SK-N-SH (cell line): Measurements from ENCODE around the gene LSM3. TPM values are rescaled to one million over a fixed set of nuclear protein-coding genes. Genes with fewer than 3 reads are reported as not detected.

ENCODE experiments used
- CTCF ChIA-PET: fragments of 300-600, 350-600 bp; formaldehyde crosslinking; extraction: SDS; loops from one replicate; lab custom pipeline; 2021; lab: Yijun Ruan, JAX
- POLR2A ChIA-PET: fragments of 350-600 bp; sonication (Branson Sonifier 250); formaldehyde crosslinking; extraction: SDS; loops from one replicate; lab custom pipeline; 2020; ENCODE audit warnings: antibody characterized with exemption, inconsistent platforms; lab: Yijun Ruan, JAX
- DNase-seq: peaks from one replicate; pipeline ENCODE4 v3.0.0; 2012
- H2AFZ ChIP-seq: fragments of 200-600 bp; sonication (generic); 2 replicates; pipeline ENCODE4 v1.8.1; 2016; ENCODE audit warnings: antibody characterized with exemption, mild to moderate bottlenecking, low read depth
- H3F3A ChIP-seq: fragments of 200-600 bp; sonication (generic); replicated peaks from 2 replicates; pipeline ENCODE3; 2016; ENCODE audit warnings: antibody characterized with exemption, mild to moderate bottlenecking; ENCODE audit not compliant: insufficient read depth
- H3K27ac ChIP-seq, 2 experiments: fragments of 200-500 bp in 1 of 2; fragments of 200-600 bp in 1 of 2; sonication (Bioruptor generic) in 1 of 2; sonication (generic), shearing (Covaris generic) in 1 of 2; 2 replicates each; pipeline versions ENCODE4 v1.5.1 to v1.6.1; 2014 to 2016; ENCODE audit warnings: low read depth in 2 of 2, inconsistent platforms in 1 of 2, low read length in 1 of 2, mild to moderate bottlenecking in 1 of 2, mixed read lengths in 1 of 2
- H3K27me3 ChIP-seq: fragments of 200-600 bp; sonication (generic), shearing (Covaris generic); 2 replicates; pipeline ENCODE4 v1.6.1; 2016; ENCODE audit warnings: mixed run types; ENCODE audit not compliant: insufficient read depth
- H3K36me3 ChIP-seq, 2 experiments: fragments of 200-500 bp in 1 of 2; fragments of 200-600 bp in 1 of 2; sonication (Bioruptor generic) in 1 of 2; sonication (generic) in 1 of 2; replicated peaks in 1 of 2; 2 replicates each; pipeline versions ENCODE3 to v1.5.1; 2014 to 2016; ENCODE audit warnings: low read length in 1 of 2, mild to moderate bottlenecking in 1 of 2; ENCODE audit not compliant: insufficient read depth in 2 of 2, control insufficient read depth in 1 of 2
- H3K4me1 ChIP-seq, 2 experiments: fragments of 200-500 bp in 1 of 2; fragments of 200-600 bp in 1 of 2; sonication (Bioruptor generic) in 1 of 2; sonication (generic), shearing (Covaris generic) in 1 of 2; 2 replicates each; pipeline versions ENCODE4 v1.5.1 to v1.6.1; 2014 to 2016; ENCODE audit warnings: low read depth in 1 of 2, low read length in 1 of 2, mixed run types in 1 of 2; ENCODE audit not compliant: insufficient read depth in 2 of 2, control insufficient read depth in 1 of 2
- H3K4me2 ChIP-seq: fragments of 200-600 bp; sonication (generic), shearing (Covaris generic); 2 replicates; pipeline ENCODE4 v1.6.1; 2017; ENCODE audit warnings: mixed run types
- H3K4me3 ChIP-seq, 2 experiments: fragments of 200-500 bp in 1 of 2; fragments of 200-600 bp in 1 of 2; sonication (Bioruptor generic) in 1 of 2; sonication (generic), shearing (Covaris generic) in 1 of 2; 2 replicates each; pipeline versions ENCODE4 v1.5.1 to v1.8.1; 2014 to 2016; ENCODE audit warnings: low read depth in 2 of 2, inconsistent platforms in 1 of 2, low read length in 1 of 2, mild to moderate bottlenecking in 1 of 2, mixed read lengths in 1 of 2, moderate library complexity in 1 of 2
- H3K79me2 ChIP-seq: fragments of 200-600 bp; sonication (generic); 2 replicates; pipeline ENCODE4 v1.8.1; 2017; ENCODE audit warnings: mild to moderate bottlenecking; ENCODE audit not compliant: insufficient read depth
- H3K9ac ChIP-seq: fragments of 200-600 bp; sonication (generic); 2 replicates; pipeline ENCODE4 v1.6.1; 2017; ENCODE audit warnings: mixed run types
- H3K9me2 ChIP-seq: fragments of 200-600 bp; sonication (generic); 2 replicates; pipeline ENCODE4 v1.6.1; 2017; ENCODE audit warnings: mixed run types
- H3K9me3 ChIP-seq: fragments of 200-600 bp; sonication (generic); 2 replicates; pipeline ENCODE4 v1.6.1; 2017; ENCODE audit warnings: mixed run types, mild to moderate bottlenecking, moderate library complexity
- H4K20me1 ChIP-seq: fragments of 200-600 bp; sonication (generic); 2 replicates; pipeline ENCODE4 v1.6.1; 2017; ENCODE audit warnings: mild to moderate bottlenecking, mixed run types; ENCODE audit not compliant: insufficient read depth
- EZH2phosphoT487 ChIP-seq: fragments of 200-600 bp; sonication (generic); IDR thresholded peaks from 2 replicates; pipeline ENCODE4 v1.6.1; 2017; ENCODE audit warnings: low read depth, mixed run types, mild to moderate bottlenecking, antibody characterized with exemption, moderate library complexity, borderline replicate concordance
- FOXM1 ChIP-seq: IDR thresholded peaks from 2 replicates; pipeline ENCODE4 v1.4.0; 2012; ENCODE audit warnings: low read depth, mild to moderate bottlenecking
- MEF2A ChIP-seq: IDR thresholded peaks from 2 replicates; pipeline ENCODE4 v1.4.0; 2012; ENCODE audit warnings: low read depth, borderline replicate concordance
- PBX3 ChIP-seq: IDR thresholded peaks from 2 replicates; pipeline ENCODE4; 2012
- REST ChIP-seq: IDR thresholded peaks from 2 replicates; pipeline ENCODE4 v1.6.1; 2012; ENCODE audit warnings: mild to moderate bottlenecking, low read depth, low read length, moderate library complexity
- SMC3 ChIP-seq: IDR thresholded peaks from 2 replicates; pipeline ENCODE4 v1.6.1; 2012; ENCODE audit warnings: low read depth, low read length, improper control_type of control experiment
- TCF12 ChIP-seq: IDR thresholded peaks from 2 replicates; pipeline ENCODE4 v1.4.0; 2012
- ZBTB33 ChIP-seq: IDR thresholded peaks from 2 replicates; pipeline ENCODE4 v1.4.0; 2012; ENCODE audit warnings: low read depth, borderline replicate concordance
- WGBS: methylation state at CpG from one replicate; pipeline ENCODE4 v1.1.6; 2017; ENCODE audit warnings: low lambda C conversion rate; 5-methylcytosine and 5-hydroxymethylcytosine counted together
- polyA plus RNA-seq, 3 experiments: library from polyadenylated mRNA; depleted of rRNA; stranded (reverse); fragments of >200 nt; gene quantifications; 2 replicates each; pipeline ENCODE4 v1.2.3, GENCODE V29; 2012

Gene LSM3
- polyA plus RNA-seq, 1 of the 3 experiments (the other 2 are of a cell fraction): 5.1 TPM

GRCh38 chr3:14138878-14139655 lies 39.5 kb upstream of the LSM3 start:
- Histone ChIP-seq H4K20me1 (no peaks in the 10 kb centered on the region), H2AFZ (no peak overlapping the region), H3K9ac (no peak overlapping the region), H3K4me1 (peaks cover 4 to 13% of the 10 kb centered on the region in 2 experiments), H3F3A (peaks cover 28% of the 10 kb centered on the region), H3K79me2 (no peaks in the 10 kb centered on the region; the same call in 1 of the 2 replicates), H3K27me3 (no peaks in the 10 kb centered on the region), H3K36me3 (peaks cover 15 to 77% of the 10 kb centered on the region in 2 experiments), H3K27ac (no peak overlapping the region), H3K9me3 (no peaks in the 10 kb centered on the region), H3K4me2 (no peak overlapping the region), H3K4me3 (no peak overlapping the region), H3K9me2 (no peaks in the 10 kb centered on the region)
- DNase-seq: no peak
- POLR2A ChIA-PET: no interaction called here
- CTCF ChIA-PET: no interaction called here
- 96% methylated on average over 7 of the region's 14 CpGs for WGBS
- TF ChIP-seq TCF12: no peak

GRCh38 chr3:14139771-14140170 lies 38.8 kb upstream of the LSM3 start:
- Histone ChIP-seq H3K4me2 (no peak overlapping the region), H2AFZ (no peak overlapping the region), H3K27me3 (no peaks in the 10 kb centered on the region), H3K4me3 (no peak overlapping the region), H3K9ac (no peak overlapping the region), H3K9me3 (no peaks in the 10 kb centered on the region), H3F3A (peaks cover 32% of the 10 kb centered on the region), H3K36me3 (peaks cover 13 to 73% of the 10 kb centered on the region in 2 experiments), H3K27ac (0 out of 4 replicates have a peak overlapping the region, but pooled peaks of 1 of the 2 experiments have one; percentile 4), H4K20me1 (no peaks in the 10 kb centered on the region), H3K9me2 (no peaks in the 10 kb centered on the region), H3K4me1 (peaks cover 9 to 16% of the 10 kb centered on the region in 2 experiments), H3K79me2 (no peaks in the 10 kb centered on the region; the same call in 1 of the 2 replicates)
- TF ChIP-seq PBX3: no peak
- TF ChIP-seq ZBTB33: no peak
- TF ChIP-seq EZH2phosphoT487: no peak
- TF ChIP-seq SMC3: no peak
- TF ChIP-seq FOXM1: no peak
- no peak for TF ChIP-seq MEF2A
- no peak for TF ChIP-seq REST
- WGBS: 100% methylated on average over 1 of the region's 5 CpGs
- CTCF ChIA-PET: no interaction called here
- DNase-seq: no peak
- POLR2A ChIA-PET: no interaction called here
